Fibroblast of the aortic adventitia (primary cell): ENCODE data around the gene ADAMTS2. TPM values are rescaled to one million over a fixed set of nuclear protein-coding genes. Genes with fewer than 3 reads are reported as not detected.
A peak's percentile ranks its signal among the peaks of the same experiment; 100 is the strongest.

Experiments
- DNase-seq: peaks from one replicate; pipeline ENCODE4 v3.0.0-alpha.2; 2010; ENCODE audit warnings: low read depth
- H3K4me3 ChIP-seq: 2 replicates; pipeline ENCODE4 v1.5.1; 2011; ENCODE audit warnings: low read depth, mild to moderate bottlenecking, control low read depth, low read length, moderate library complexity
- total RNA-seq: library from RNA; depleted of rRNA; stranded (reverse); fragments of >200 nt; gene quantifications from 2 replicates; pipeline ENCODE4 v1.2.3, GENCODE V29; 2012; ENCODE audit warnings: low replicate concordance
- TF ChIP-seq, protein P1 (sequence below): IDR thresholded peaks from 2 replicates; pipeline ENCODE4 v1.5.1; 2011; ENCODE audit warnings: mild to moderate bottlenecking, low read length, control low read depth, inconsistent platforms; ENCODE audit not compliant: insufficient read depth

ADAMTS2 gene
- total RNA-seq, 1 donor, result 25.8 TPM

DNA sequence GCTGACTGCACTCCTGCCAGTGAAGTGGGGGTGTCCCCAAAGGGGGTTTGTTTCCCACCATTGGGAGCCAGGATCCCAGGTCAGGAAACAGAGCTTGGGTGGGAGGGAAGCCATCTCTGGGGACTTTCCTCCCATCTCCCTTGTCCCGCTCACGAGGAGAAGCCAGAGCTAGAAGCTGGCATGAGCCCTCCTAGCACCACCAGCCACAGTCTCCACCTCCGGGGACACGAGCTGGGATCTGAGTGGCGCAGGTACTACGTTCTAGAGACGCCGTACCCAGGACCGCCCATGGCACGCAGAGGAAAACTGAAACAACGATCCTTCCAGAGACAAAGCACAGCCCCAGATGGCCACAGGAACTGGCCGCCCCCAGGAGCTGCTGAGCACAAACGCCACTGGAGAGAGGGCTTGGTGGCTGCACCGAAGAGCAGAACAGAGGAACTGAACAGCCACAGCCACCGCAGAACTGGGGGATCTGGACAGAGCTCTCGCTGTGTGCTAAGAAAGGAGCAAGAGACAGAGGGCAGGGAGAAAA lies 29.8 kb downstream of the ADAMTS2 start:
- TF ChIP-seq, protein P1, sequence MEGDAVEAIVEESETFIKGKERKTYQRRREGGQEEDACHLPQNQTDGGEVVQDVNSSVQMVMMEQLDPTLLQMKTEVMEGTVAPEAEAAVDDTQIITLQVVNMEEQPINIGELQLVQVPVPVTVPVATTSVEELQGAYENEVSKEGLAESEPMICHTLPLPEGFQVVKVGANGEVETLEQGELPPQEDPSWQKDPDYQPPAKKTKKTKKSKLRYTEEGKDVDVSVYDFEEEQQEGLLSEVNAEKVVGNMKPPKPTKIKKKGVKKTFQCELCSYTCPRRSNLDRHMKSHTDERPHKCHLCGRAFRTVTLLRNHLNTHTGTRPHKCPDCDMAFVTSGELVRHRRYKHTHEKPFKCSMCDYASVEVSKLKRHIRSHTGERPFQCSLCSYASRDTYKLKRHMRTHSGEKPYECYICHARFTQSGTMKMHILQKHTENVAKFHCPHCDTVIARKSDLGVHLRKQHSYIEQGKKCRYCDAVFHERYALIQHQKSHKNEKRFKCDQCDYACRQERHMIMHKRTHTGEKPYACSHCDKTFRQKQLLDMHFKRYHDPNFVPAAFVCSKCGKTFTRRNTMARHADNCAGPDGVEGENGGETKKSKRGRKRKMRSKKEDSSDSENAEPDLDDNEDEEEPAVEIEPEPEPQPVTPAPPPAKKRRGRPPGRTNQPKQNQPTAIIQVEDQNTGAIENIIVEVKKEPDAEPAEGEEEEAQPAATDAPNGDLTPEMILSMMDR, result no peak
- no peak for DNase-seq
- no peak overlapping the region for H3K4me3 ChIP-seq

DNA sequence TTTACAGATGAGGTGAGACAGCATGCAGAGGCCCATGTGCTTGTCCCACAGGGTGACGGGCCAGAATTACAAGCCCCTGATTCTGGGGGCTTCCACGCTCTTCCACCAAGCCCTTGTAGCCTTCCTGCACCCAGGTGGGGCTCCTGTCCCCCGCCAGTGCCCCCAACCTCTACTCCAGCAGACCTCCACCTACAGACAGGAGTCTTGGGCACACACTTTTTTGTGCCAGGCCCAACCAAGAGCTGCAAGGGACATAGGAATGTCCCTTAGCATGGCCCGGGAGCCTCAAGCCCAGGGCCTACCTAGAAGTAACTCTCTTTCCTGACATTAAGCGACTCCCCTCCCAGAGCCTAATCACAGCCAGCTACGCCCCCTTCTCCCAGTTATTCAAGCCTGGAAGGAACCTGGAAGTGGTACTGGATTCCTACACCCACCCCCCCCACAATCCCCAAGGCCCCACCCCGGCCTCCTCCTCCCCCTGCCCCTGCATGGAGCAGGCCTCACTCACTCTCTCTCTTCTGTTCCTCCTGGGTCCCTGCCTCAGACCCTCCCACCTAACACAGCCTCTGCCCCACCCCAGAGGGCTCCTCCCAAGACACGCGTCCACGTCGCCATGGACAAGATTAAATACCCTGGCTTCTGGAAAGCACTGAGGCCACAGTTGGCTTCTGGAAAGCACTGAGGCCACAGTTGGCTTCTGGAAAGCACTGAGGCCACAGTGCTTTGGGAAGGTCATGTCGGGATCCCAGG lies 30.5 kb downstream of the ADAMTS2 start:
- peak; percentile 50 for DNase-seq
- peak overlapping the region; percentile 31 for H3K4me3 ChIP-seq
- TF ChIP-seq, protein P1, result no peak

DNA sequence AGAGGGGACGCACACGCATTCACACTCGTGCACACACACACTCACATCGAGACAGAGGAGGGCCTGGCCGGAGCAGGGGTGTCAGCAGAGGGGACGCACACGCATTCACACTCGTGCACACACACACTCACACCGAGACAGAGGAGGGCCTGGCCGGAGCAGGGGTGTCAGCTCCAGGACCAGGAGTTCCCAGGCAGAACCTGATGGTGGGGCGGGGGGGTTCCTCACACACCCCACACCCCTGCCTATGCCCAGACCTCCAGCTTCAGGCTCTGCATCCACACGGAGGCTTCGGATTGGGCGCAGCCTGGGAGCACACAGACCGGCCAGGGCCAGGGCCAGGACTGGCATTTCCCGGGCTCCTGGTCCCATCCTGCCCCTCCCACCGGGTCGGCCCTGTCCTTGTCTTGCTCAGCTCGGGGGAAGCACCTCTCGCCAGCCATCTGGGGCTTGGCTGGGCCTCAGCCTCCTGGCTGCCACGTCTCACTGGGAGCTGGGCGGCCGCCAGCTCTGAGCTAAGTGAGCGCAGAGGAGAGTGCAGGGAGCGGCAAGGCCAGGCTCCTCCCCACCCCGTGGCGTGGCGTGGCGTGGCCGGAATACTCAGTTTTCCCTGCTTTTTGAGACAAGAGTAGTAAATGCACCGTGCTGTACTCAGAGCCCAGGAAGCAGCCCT lies 31.3 kb downstream of the ADAMTS2 start:
- DNase-seq, result peak; percentile 96
- TF ChIP-seq, protein P1, result no peak
- H3K4me3 ChIP-seq, result peak overlapping the region; percentile 31

DNA sequence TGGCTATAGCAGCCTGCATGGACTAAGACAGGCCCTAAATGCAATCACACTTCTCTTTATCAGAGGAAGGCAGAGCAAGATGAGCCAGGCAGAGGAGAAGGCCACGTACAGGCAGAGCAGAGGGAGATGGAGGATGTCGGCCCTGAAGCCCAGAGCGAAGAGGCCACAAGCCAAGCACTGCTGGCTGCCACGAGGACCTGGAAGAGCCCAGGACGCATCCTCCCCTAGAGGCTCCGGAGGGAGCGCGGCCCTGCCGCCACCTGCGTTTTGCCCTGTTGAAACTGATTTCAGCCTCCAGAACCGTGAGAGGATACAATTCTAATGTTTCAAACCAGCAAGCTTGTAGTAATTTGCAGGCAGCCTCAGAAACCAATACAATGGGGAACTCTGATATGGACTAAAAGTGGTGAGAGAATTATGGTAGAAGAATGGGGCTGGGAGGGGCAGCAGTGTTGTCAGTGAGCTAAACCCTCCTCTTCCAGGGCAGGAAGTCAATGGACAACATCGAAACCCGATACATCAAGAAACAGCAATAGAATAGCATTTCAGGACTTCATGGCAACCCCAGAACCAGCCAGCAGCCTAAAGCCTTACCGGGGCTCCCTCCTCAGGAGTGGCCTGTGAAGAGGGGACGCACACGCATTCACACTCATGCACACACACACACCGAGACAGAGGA lies 32.6 kb downstream of the ADAMTS2 start:
- H3K4me3 ChIP-seq, result no peak overlapping the region
- TF ChIP-seq, protein P1, result no peak
- peak; percentile 35 for DNase-seq

GRCh38 chr5:179311581-179311980 lies 33.7 kb downstream of the ADAMTS2 start:
- no peak for DNase-seq
- TF ChIP-seq, protein P1, result no peak
- no peak overlapping the region for H3K4me3 ChIP-seq

- TF ChIP-seq, protein P1, result no peak
- no peak for DNase-seq
- H3K4me3 ChIP-seq, result no peak overlapping the region
These were observed 34.2 kb downstream of the ADAMTS2 start for GRCh38 chr5:179311091-179311470.
